Measurements from ENCODE around the gene TNFAIP1.
A peak's percentile ranks its signal among the peaks of the same experiment; 100 is the strongest.

TNFAIP1 gene

DNA sequence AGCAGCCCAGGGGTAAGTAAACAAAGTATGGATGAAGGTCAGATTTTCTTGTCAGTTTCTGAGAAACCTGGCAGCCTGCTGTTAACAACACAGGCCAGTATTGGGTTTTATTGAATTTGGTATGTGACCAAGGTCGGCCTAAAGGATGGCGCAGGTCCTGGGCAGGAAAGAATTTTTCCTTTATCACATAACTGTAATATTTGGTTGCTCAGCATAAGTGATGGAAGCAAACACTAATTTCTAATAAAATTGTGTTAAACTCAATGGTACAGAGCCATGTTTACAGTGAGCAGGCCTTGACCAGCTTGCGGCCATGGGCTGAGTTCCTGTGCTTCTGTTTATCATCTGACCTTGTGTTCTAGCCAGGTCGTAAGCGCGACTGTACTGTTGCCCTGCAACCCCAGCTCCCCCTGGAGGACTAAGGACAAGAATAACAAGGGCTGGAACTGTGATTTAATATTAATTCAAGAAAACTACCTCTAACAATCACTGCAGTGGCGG is 11.2 kb downstream of the TNFAIP1 start:
- DNase-seq, result no peak

DNA sequence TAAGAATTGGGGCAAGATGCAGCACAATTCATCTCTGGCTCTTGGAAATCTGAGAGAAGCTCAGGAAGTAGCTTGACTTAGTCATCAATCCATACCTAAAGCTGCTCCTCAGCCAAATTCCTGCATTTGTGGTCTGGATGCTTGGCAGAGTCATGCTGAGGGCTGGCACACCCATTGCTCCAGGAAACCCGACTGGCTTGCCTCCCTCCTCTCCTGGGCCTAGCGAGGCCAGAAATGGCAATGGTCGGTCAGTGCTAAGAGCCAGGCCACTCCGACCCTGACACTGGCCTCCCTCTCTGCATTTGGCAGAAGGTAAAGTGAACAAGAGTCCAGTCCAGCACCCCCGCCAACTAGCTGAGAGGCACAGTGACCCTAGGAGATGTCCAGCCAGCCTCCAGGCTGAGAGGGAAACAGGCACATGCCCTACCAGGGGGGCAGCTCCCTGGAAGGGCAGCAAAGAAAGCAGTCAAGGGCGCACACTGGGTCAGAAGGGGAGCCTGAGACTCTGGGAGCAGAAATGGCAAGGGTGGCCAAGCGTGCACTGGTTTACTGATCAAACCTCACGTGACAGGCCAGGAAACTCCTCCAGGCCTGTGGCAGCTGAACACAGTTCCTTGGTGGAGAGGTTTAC is 11.8 kb downstream of the TNFAIP1 start:
- no peak for DNase-seq

DNA sequence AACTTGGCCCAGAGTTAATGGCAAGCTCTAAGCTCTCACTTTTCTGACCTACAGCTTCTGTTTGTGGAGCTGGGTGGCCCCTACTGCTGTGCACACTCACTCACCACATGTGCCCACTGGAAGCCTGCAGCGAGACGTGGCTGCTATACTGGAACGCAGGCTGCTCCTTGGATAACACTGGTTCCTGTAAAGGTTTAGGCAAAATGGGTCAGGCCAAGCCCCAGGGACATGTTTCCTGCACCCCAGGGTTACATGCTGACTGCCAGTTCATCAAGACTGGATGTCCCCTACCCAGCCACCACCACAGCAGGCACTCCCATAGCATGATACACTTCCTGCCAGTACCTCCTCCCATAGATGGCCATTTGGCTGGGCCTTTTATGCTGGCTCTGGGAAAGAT is 13.4 kb downstream of the TNFAIP1 start:
- no peak for DNase-seq

DNA sequence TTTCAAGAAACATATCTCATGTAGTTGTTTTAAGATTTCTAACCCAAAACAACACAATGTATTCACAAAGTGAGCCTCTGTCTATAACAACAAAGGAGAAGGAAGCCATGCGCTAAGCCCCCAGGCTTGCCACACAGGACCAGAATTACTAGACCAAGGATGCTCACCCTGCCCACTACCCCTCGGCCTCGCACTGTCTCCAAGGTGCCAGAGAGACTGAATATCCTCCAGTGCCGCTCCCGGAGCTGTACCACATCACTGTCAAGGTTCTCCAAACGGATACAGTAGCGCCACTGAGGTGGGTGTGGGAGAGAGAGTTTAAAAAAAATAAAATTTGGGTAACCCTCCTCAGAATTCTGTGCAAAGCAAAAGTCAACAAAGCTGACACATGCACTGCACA is 14.7 kb downstream of the TNFAIP1 start:
- DNase-seq, result no peak

DNA sequence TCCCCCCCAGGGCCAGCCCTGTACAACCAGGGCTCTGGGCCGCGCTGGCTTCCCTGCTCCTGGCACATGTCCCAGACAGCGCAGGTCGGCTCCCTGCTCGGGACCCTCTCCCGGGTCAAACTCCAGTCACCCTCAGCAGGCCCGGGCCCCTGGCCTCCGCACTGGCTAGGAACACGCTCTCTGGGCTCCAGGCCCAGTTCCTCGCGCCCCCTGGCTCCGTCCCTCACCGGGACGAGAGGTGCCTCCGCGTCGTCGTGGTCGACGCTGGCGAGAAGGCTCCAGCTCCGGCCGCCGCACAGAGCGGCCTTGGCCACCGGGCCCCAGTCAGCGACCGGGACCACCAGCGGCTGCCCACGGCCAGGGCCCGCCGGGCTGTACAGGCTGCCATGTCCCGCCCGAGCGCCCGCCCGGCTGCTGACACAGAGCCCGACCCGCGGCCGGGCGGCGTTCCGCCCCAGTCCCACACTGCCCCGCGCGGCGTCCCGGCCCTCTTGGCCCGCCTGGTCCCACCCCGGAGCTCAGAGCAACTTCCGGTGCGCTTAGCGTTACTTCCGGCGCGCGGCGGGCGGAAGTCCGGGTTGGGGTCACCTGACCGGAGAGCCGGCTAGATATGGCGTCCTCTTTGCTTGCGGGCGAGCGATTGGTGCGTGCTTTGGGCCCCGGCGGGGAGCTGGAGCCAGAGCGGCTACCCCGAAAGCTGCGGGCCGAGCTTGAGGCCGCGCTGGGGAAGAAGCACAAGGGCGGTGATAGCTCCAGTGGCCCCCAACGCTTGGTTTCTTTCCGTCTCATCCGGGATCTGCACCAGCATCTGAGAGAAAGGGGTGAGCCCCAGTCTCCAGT is 21.7 kb downstream of the TNFAIP1 start, which contains the start of gene POLDIP2:
Gene POLDIP2, minus strand, starts transcription at position 467 of the 840 bp plus-strand sequence. Its CDS starts 79 bp downstream, at position 388.
- DNase-seq, result peak; percentile 98

DNA sequence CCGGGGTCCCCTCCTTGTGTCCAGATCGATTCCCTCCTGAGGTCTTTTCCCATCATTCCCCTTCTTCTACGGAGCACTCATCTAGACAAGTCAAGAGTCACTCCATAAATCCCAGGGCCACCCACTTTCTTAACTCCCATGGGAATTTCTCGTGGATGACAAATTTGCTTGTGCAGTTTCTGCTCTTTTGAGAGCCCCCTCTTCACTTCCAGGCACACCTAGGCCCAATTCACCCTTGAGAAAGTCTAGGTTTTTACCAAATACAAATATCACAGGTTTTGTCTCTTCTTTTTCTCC is 22.3 kb downstream of the TNFAIP1 start:
- DNase-seq, result no peak

DNA sequence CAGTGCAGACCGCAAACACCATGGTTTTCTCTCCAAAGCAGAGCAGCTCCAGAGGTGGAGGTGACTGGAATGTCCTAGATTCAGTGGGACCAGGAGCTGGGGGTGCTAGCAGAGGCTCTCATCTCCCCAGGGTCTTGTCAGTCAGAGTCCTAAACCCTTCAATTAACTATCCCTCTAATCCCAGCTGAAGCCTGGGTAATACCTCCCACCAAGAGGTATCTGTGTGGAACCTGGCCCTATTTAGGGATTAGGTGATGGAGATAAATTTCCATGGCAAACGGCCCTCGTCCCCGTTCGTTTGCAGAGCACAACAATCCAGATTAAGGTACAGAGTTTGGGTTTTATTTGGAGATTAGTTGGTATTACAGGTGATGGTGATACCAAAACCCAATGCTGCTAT is 27.6 kb downstream of the TNFAIP1 start:
- DNase-seq, result no peak

DNA sequence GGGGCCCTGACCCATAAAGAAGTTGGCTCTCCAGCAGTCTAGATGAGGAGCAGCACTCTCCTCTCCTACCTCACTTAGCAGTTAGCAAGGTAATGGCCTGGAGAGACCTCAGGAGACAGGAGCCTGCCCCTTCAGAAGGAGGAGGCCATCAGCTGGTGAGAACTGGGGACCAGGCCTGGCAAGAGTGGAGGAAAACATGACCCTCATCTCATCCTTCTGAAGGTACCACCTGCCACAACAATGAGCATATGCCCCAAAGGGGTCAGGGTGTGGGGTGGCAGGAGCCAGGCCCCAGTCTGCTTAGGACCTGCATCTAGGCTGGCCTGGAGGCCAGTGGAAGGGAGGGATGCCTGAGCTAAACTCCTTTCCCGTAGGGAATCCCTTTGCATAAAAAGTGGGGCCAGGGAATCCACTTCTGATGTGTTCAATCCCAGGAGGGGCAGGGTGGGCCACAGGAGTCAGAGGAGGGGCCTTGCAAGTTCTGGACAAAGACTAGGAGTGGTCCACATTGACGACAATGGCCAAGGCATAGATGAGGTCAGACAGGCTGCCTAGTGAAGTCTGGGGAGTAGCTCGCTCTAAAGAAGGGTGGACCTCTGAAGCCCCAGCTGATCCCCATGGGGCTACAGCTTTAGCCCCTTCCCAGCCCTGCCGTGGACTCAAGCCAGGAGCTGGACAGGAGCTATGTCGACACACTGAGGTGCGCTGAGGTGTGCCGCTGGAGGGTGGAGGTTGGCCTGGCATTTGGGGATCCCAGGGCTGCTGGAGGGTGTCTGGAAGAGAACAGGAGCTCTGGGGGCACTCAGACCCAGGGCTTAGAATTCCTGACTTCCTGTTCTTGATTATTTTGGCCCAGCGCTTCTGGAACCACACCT is 28.5 kb downstream of the TNFAIP1 start:
- DNase-seq, result no peak

DNA sequence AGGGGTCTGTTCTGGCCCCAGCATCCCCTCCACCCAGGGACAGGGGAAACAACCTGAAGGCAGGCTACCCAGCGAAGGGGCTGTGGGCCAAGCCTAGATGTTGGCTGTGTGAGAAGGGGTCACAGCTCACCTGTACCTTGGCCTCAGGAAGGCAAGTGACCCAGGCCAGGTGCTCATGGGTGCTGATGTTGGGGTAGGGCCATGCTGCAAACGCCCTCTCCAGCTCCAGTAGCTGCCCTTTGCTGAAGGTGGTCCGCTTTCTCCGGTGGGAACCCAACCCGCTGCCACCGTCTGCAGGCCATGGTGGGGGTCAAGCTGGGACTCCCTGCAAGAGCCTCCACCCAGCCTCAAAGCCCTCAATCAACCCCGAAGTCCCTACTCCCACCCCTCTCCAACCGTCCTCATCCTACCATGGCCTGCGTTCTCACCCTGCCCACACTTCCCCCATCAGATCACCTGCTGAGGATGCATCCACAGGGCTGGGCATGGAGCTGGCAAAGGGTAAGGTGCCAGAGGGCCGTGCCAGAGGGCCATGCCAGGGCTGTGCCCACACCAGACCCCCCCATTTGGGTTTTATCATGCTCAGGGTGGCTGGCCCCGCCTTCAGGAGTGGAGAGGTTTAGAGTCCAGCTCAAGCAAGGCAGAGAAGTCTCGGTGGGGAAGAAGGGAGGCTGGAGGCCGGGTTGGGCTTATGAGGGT is 29.3 kb downstream of the TNFAIP1 start, which contains the start of gene SEBOX:
Gene SEBOX, minus strand, starts transcription at position 535 of the 699 bp plus-strand sequence. Its CDS starts 48 bp downstream, at position 487.
- no peak for DNase-seq

DNA sequence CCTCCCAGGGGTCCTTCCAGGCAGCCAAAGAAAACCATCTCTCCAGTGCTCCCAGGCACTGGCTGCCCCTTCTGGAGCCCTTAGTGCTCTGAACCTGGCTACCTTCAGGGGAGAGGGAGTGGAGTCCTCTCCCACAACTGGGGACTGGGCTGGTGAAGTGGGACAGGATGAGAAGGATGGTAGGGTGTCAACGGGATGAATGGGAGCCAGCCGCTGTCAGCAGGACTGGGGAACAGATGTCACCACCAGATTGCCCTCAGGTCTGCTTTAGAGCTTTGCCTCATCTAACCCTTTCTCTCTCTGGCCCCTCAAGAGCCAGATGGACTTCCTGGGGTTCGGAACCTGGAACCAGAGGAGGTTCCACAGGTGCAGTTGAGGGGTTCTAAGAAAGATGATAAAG is 29.9 kb downstream of the TNFAIP1 start:
- no peak for DNase-seq

DNA sequence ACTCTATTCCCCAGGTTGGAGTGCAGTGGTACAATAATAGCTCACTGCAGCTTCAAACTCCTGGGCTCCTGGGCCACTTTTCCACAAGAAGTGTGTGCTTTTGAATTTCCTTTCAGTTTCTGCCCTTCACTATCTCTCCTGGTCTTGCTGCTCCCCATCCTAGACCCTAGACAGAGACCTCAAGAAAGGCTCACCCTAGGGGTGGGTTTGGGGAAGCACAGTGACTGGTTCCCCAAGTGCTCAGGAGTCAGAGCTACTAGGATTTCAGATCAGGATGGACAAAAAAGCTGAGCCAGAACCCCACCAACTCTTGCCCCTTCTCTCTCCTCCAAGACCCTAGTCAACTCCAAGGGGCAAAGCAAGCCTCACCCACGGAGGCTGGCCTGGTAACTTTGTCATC is 31.0 kb downstream of the TNFAIP1 start:
- DNase-seq, result no peak

DNA sequence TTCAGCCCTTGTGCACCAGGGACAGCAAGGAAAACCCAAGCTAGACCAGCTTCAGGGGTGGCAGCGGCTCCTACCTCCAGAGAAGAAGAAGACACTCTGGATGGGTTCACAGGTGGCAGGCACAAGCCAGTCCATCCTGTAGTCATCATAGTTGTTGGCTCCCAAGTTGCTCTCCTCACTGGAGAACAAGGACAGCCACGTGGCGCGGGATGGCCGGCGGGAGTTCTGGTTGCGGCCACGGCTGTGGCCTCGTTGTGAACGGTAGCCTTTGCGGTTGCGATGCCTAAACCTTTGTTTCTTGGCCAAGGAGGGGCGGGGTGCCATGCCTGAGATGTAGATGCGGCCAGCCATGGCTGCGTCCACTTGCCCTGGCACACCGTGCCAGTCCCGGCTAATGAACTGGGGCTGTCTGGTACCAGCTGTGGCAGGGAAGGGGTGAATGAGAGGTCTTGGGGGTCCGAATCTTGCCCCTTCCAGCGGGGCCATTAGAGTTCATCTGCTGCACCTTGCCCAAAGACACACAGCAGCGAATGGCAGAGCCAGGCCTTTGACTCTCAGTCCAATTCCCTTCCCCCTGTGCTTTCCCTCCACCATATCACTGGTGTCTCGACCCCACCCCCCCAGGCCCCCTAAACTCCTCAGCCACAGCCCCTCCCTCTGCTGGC is 32.2 kb downstream of the TNFAIP1 start:
- no peak for DNase-seq

DNA sequence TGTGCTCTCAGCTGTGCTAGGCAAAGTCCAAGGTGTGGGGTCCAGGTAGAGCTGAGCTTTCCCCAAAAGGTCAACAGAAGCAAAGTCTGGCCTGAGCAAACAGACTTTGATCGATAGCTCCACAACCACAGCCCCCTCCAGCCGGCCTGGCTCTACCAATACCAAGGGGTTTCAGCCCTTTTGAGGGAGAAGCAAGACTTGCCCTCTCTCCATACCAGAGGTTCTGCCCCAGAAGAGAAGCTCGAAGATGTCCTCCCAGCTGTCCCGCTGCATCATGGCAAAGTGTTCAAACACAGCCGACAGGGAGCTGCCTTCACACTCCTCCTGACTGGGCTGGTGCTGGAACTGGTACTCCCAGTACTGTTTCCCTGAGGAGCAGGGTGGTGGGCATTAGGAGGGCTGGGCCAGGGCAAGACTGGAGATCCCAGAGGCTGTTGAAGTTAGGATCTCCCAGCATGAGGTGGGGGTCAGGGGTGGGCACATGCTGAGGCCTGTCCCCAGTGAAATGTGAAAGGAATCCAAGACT is 32.8 kb downstream of the TNFAIP1 start:
- no peak for DNase-seq

DNA sequence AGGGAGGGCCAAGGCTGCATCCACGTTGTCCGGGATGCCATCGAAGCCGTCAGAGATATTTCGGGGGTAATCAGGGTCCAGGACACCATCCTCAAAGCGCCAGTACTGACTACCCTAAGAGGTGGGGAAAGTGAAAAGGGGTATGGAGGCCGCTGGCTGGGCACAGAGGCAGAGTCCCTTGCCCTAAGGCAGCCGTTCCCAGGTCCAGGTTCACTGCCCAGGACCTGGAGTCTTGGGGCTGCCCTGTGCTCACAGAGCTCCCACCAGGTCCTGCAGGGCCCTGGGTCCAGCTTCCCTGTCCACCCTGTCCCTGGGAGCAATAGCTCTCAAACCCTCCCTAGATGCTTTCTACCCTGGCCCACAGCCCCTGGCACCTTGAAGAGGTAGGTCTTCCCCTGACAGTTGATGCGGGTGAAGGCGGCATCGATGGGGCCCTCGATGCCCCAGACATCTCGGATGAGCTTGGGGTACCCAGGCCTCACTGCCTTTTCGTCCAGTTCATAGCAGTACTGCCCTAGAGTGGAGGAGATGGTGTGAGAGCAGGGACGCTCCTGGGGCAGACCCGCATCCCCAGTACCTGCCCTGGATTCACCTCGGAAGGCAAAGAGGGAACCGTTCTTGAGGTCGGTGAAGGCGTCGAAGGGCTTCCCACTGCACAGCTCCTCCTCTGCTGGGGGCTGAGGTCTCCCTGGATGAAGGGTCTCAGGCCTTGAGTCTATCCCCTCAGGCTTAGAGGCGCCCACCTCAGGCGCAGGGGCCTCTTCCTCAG is 33.5 kb downstream of the TNFAIP1 start:
- no peak for DNase-seq

DNA sequence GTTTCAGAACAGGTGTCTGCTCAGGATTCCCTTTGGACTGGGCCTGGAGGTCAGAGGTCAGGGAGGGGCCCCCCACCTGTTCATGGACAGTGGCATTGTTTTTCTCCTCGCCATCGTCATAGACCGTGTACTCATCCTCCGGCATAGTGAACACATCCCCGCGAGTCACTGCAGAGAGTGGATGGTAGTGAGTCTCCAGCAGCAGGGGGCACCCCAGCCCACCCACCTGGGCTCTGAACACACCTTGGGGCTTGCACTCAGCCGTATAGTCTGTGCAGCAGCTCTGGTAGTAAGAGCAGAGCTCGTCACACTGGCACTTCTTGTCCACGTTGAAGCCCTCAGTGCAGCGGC is 34.1 kb downstream of the TNFAIP1 start:
- no peak for DNase-seq

DNA sequence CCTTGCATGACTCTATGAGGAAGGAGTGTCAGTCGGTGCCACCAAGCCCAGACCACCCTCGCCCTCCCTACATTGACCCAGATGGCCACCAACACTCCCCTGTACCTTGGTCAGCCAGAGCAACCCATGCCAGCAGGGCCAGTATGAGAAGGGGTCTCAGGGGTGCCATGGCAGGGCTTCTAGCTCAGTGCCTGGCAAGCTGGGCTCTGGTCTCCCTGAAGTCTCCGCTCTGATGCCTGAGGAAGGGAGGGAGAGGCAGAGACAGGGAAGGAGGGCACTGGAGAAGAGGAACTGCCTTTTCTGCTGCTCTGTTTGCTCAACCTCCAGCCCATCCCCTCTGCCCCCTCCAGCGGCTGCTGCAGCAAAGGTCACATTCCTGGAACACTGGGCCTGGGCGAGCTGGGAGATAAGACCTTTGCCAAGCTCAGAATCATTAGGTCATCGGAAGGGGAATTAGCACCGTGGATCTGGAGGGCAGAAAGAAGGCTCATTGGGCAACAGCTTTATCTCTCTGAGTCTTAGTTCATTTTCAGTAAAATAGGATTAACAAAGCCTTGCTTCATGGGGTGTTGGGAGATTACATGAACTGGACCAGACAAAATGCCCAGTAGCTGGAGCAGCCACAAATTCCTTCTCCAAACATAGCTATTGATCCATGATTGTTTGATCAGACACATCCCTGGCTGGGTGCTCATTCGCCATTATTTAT is 34.6 kb downstream of the TNFAIP1 start, which contains the start of gene VTN:
Gene VTN, minus strand, starts transcription at position 273 of the 709 bp plus-strand sequence. Its CDS starts 104 bp downstream, at position 169.
- DNase-seq, result peak; percentile 45

DNA sequence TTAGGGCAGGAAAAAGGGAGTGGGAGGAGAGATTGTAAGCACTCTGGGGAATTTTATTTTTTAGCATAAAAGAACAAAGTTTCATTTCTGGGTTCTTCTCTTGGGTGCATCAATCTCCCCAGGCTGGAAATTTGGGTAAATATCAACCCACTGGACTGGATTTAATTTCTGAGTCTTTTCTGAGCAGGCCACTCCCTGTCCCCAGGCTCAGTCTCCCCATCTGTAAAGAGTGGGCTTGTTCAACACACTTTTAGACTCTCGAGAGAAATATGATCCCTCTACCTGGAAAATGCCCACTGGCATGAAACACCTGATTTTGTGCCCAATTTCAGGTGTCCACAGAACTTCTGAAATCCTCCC is 35.2 kb downstream of the TNFAIP1 start:
- DNase-seq, result no peak

DNA sequence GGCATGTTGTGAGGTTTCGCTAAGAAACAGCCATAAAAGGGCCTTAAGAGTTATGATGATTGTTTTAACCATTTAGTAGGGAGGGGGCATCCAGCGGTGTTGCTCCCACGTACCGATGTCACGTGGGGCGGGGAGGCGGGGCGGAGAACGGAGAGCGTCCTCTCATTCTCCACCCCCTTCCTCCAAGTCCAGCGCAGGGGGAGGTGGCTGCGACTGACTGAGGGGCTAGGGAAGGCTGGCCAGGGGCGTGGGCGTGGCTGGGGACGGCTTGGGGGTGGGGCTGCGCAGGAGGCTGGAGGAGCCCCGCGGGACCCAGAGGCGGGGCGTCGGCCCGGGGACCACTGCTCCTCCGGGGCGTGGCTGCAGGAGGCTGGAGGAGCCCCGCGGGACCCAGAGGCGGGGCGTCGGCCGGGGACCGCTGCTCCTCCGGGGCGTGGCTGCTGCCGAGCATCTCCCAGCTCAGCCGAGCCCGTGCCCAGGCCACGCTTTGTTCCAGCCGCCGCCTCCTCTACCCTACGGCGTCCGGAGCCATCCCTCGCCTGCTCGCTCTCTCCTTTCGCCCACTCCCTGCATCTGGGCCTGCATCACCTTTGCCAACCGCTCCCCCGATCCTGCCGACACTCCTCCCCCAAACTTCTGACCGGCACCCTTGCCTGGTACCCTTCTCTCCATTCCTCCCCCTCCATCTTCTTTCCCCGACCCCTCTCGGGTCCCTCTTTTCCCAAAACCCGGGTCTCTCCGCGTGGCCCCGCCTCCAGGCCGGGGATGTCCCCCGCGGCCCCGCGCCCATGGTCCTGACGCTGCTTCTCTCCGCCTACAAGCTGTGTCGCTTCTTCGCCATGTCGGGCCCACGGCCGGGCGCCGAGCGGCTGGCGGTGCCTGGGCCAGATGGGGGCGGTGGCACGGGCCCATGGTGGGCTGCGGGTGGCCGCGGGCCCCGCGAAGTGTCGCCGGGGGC is 36.0 kb downstream of the TNFAIP1 start, which contains the start of gene SARM1:
Gene SARM1, plus strand, starts transcription at position 450 of the 958 bp plus-strand sequence. Its CDS starts 339 bp downstream, at position 789.
- DNase-seq, result peak; percentile 97

Measured in eye (tissue), 1 donor.